ENCODE measurements around the gene UBE2J1. TPM values are rescaled to one million over a fixed set of nuclear protein-coding genes. Genes with fewer than 3 reads are reported as not detected.

The UBE2J1 gene
- total and polyA plus RNA-seq, 7 experiments from 2014 or later, result 18.8 to 47.7 (median 27.7) TPM

- H3K4me3 Mint-ChIP-seq, result no peak overlapping the region
- intact Hi-C loops (cut with micrococcal nuclease), result no loop called here
- H3K36me3 Mint-ChIP-seq, result peaks cover 0 to 10% (median 4%) of the 10 kb centered on the region in 5 donors
- no peak overlapping the region for H3K27ac Mint-ChIP-seq
- ATAC-seq (no peak), DNase-seq (no peak)
- H3K27me3 ChIP-seq (ENCODE audit: control insufficient read depth in 2 of 2, insufficient read depth in 2 of 2, low read length in 2 of 2), result no peaks in the 10 kb centered on the region
- ChIA-PET POLR2A (no interaction called here), CTCF (interaction anchor here (0.6 kb wide), 2 partner anchors 9 to 64 kb away, joined by 3 to 5 read pairs; no protein-coding TSS in a partner anchor)
- H3K36me3 ChIP-seq (ENCODE audit: control insufficient read depth in 2 of 3, insufficient read depth in 3 of 3, low read length in 3 of 3), result no peaks in the 10 kb centered on the region
- H3K4me1 ChIP-seq (ENCODE audit: control insufficient read depth in 2 of 2, insufficient read depth in 2 of 2, low read length in 2 of 2), result peaks cover 0 to 3% of the 10 kb centered on the region in 2 donors
- no peaks in the 10 kb centered on the region for H3K9me3 ChIP-seq (ENCODE audit: control insufficient read depth in 2 of 3, low read length in 3 of 3)
- peaks cover 0 to 13% (median 3%) of the 10 kb centered on the region in 7 donors for H3K4me1 Mint-ChIP-seq
- H3K9me3 Mint-ChIP-seq, result no peaks in the 10 kb centered on the region
- H3K4me3 ChIP-seq (ENCODE audit: low read length), result no peak overlapping the region
- no peaks in the 10 kb centered on the region for H3K27me3 Mint-ChIP-seq
- no peak overlapping the region for H3K27ac ChIP-seq (ENCODE audit: low read depth, low read length)
Measured at GRCh38 chr6:89381031-89381430, 28.5 kb upstream of the UBE2J1 start.

GRCh38 chr6:89379281-89379680 is 26.8 kb upstream of the UBE2J1 start:
- no peak for DNase-seq
- H3K9me3 Mint-ChIP-seq, result no peaks in the 10 kb centered on the region
- ChIA-PET CTCF (interaction anchor here (0.7 kb wide), 1 partner anchor 300 kb away, joined by 5 read pairs; no protein-coding TSS in a partner anchor), POLR2A (no interaction called here)
- no peaks in the 10 kb centered on the region for H3K27me3 Mint-ChIP-seq
- no peak overlapping the region for H3K4me3 Mint-ChIP-seq
- H3K9me3 ChIP-seq (ENCODE audit: control insufficient read depth in 2 of 3, low read length in 3 of 3), result no peaks in the 10 kb centered on the region
- peaks cover 0 to 6% of the 10 kb centered on the region in 2 donors for H3K4me1 ChIP-seq (ENCODE audit: control insufficient read depth in 2 of 2, insufficient read depth in 2 of 2, low read length in 2 of 2)
- H3K27ac ChIP-seq (ENCODE audit: low read depth, low read length), result no peak overlapping the region
- no peak overlapping the region for H3K4me3 ChIP-seq (ENCODE audit: low read length)
- ATAC-seq, result peak; percentile 18
- H3K27me3 ChIP-seq (ENCODE audit: control insufficient read depth in 2 of 2, insufficient read depth in 2 of 2, low read length in 2 of 2), result no peaks in the 10 kb centered on the region
- peaks cover 0 to 25% (median 9%) of the 10 kb centered on the region in 7 donors for H3K4me1 Mint-ChIP-seq
- no peaks in the 10 kb centered on the region for H3K36me3 ChIP-seq (ENCODE audit: control insufficient read depth in 2 of 3, insufficient read depth in 3 of 3, low read length in 3 of 3)
- peaks cover 0 to 7% (median 0%) of the 10 kb centered on the region in 5 donors for H3K36me3 Mint-ChIP-seq
- no peak overlapping the region for H3K27ac Mint-ChIP-seq
- intact Hi-C loops (cut with micrococcal nuclease), result loop anchor here in 1 of 2 donors (10.0 kb wide), 1 partner anchor 836 kb away; no protein-coding TSS in a partner anchor

- peaks cover 0 to 7% (median 0%) of the 10 kb centered on the region in 5 donors for H3K36me3 Mint-ChIP-seq
- ChIA-PET POLR2A (interaction anchor here (0.7 kb wide), 1 partner anchor 395 kb away, joined by 4 read pairs; no protein-coding TSS in a partner anchor), CTCF (interaction anchor here (0.7 to 1.0 kb wide), 2 partner anchors 20 to 299 kb away, joined by 5 to 9 read pairs; no protein-coding TSS in a partner anchor)
- H3K27ac Mint-ChIP-seq, result no peak overlapping the region
- no peaks in the 10 kb centered on the region for H3K27me3 Mint-ChIP-seq
- no peak overlapping the region for H3K27ac ChIP-seq (ENCODE audit: low read depth, low read length)
- H3K4me3 ChIP-seq (ENCODE audit: low read length), result no peak overlapping the region
- no peaks in the 10 kb centered on the region for H3K36me3 ChIP-seq (ENCODE audit: control insufficient read depth in 2 of 3, insufficient read depth in 3 of 3, low read length in 3 of 3)
- DNase-seq (no peak), ATAC-seq (no peak)
- H3K4me1 Mint-ChIP-seq, result peaks cover 0 to 28% (median 9%) of the 10 kb centered on the region in 7 donors
- peaks cover 0 to 6% of the 10 kb centered on the region in 2 donors for H3K4me1 ChIP-seq (ENCODE audit: control insufficient read depth in 2 of 2, insufficient read depth in 2 of 2, low read length in 2 of 2)
- no peaks in the 10 kb centered on the region for H3K9me3 Mint-ChIP-seq
- no peaks in the 10 kb centered on the region for H3K9me3 ChIP-seq (ENCODE audit: control insufficient read depth in 2 of 3, low read length in 3 of 3)
- no peaks in the 10 kb centered on the region for H3K27me3 ChIP-seq (ENCODE audit: control insufficient read depth in 2 of 2, insufficient read depth in 2 of 2, low read length in 2 of 2)
- H3K4me3 Mint-ChIP-seq, result no peak overlapping the region
- intact Hi-C loops (cut with micrococcal nuclease), result loop anchor here in 1 of 2 donors (10.0 kb wide), 1 partner anchor 836 kb away; no protein-coding TSS in a partner anchor
Measured at GRCh38 chr6:89378628-89379027, 26.1 kb upstream of the UBE2J1 start.

- intact Hi-C loops (cut with micrococcal nuclease), result loop anchor here in 1 of 2 donors (1.0 to 10.0 kb wide), 6 partner anchors 15 to 839 kb away; partner anchors contain the start of genes RRAGD and UBE2J1
- peak; percentile 27 to 82 (median 70) for DNase-seq
- peaks cover 6 to 8% of the 10 kb centered on the region in 2 donors for H3K4me1 ChIP-seq (ENCODE audit: control insufficient read depth in 2 of 2, insufficient read depth in 2 of 2, low read length in 2 of 2)
- ChIA-PET POLR2A (interaction anchor here (0.8 to 1.3 kb wide), 2 partner anchors 37 to 577 kb away, joined by 3 to 4 read pairs; partner anchors contain the start of gene RRAGD), CTCF (interaction anchor here (0.6 to 1.7 kb wide), 8 partner anchors 9 to 480 kb away, joined by 3 to 7 read pairs (median 3); no protein-coding TSS in a partner anchor)
- H3K4me3 ChIP-seq (ENCODE audit: low read length), result no peak overlapping the region
- H3K9me3 Mint-ChIP-seq, result no peaks in the 10 kb centered on the region
- H3K27ac Mint-ChIP-seq, result peak overlapping the region in 7 of 9 donors; percentile 12 to 74 (median 62)
- H3K36me3 Mint-ChIP-seq, result peaks cover 0 to 8% (median 0%) of the 10 kb centered on the region in 5 donors
- H3K27me3 ChIP-seq (ENCODE audit: control insufficient read depth in 2 of 2, insufficient read depth in 2 of 2, low read length in 2 of 2), result no peaks in the 10 kb centered on the region
- peak; percentile 91 for ATAC-seq
- no peaks in the 10 kb centered on the region for H3K27me3 Mint-ChIP-seq
- no peak overlapping the region for H3K27ac ChIP-seq (ENCODE audit: low read depth, low read length)
- H3K36me3 ChIP-seq (ENCODE audit: control insufficient read depth in 2 of 3, insufficient read depth in 3 of 3, low read length in 3 of 3), result no peaks in the 10 kb centered on the region
- H3K9me3 ChIP-seq (ENCODE audit: control insufficient read depth in 2 of 3, low read length in 3 of 3), result no peaks in the 10 kb centered on the region
- H3K4me1 Mint-ChIP-seq, result peaks cover 0 to 40% (median 9%) of the 10 kb centered on the region in 7 donors
- peak overlapping the region in 1 of 10 donors; percentile 51 for H3K4me3 Mint-ChIP-seq
Measured at GRCh38 chr6:89375427-89376267, 23.1 kb upstream of the UBE2J1 start.

GRCh38 chr6:89372506-89372901 is 20.0 kb upstream of the UBE2J1 start:
- ChIA-PET POLR2A (interaction anchor here (0.7 to 1.1 kb wide), 5 partner anchors 19 to 292 kb away, joined by 3 to 6 read pairs (median 4); partner anchors contain the start of gene PNRC1), CTCF (interaction anchor here (0.7 to 3.2 kb wide), 20 partner anchors 11 to 397 kb away, joined by 3 to 26 read pairs (median 4); partner anchors contain the start of gene UBE2J1)
- Histone ChIP-seq H3K4me3 (ENCODE audit: low read length) (no peak overlapping the region), H3K4me1 (ENCODE audit: control insufficient read depth in 2 of 2, insufficient read depth in 2 of 2, low read length in 2 of 2) (peaks cover 6 to 8% of the 10 kb centered on the region in 2 donors), H3K36me3 (ENCODE audit: control insufficient read depth in 2 of 3, insufficient read depth in 3 of 3, low read length in 3 of 3) (no peaks in the 10 kb centered on the region), H3K27me3 (ENCODE audit: control insufficient read depth in 2 of 2, insufficient read depth in 2 of 2, low read length in 2 of 2) (no peaks in the 10 kb centered on the region), H3K27ac (ENCODE audit: low read depth, low read length) (no peak overlapping the region), H3K9me3 (ENCODE audit: control insufficient read depth in 2 of 3, low read length in 3 of 3) (no peaks in the 10 kb centered on the region)
- H3K27ac Mint-ChIP-seq, result peak overlapping the region in 4 of 9 donors; percentile 39 to 87 (median 62)
- no peak for ATAC-seq
- H3K9me3 Mint-ChIP-seq, result no peaks in the 10 kb centered on the region
- intact Hi-C loops (cut with micrococcal nuclease), result loop anchor here (1.0 to 10.0 kb wide), 13 partner anchors 16 to 1105 kb away; partner anchors contain the start of genes ANKRD6 (in 2 of the 2), CASP8AP2 (in 1 of the 2), PNRC1 (in 1 of the 2) and RRAGD (in 1 of the 2)
- H3K27me3 Mint-ChIP-seq, result no peaks in the 10 kb centered on the region
- DNase-seq, result no peak
- peaks cover 0 to 8% (median 0%) of the 10 kb centered on the region in 5 donors for H3K36me3 Mint-ChIP-seq
- H3K4me3 Mint-ChIP-seq, result peak overlapping the region in 2 of 10 donors; percentile 29 to 65
- peaks cover 0 to 44% (median 9%) of the 10 kb centered on the region in 7 donors for H3K4me1 Mint-ChIP-seq
